Chondrocyte (in vitro differentiated cells): Measurements from ENCODE around the gene EML4. TPM values are rescaled to one million over a fixed set of nuclear protein-coding genes. Genes with fewer than 3 reads are reported as not detected.

ENCODE experiments used
- DNase-seq: peaks from one replicate; pipeline ENCODE4 v3.0.0; 2021; ENCODE audit warnings: mixed read lengths, low spot score
- H3K27ac Mint-ChIP-seq: one replicate; pipeline ENCODE4 v1.8.0; 2021; ENCODE audit warnings: mild to moderate bottlenecking, moderate library complexity, mixed read lengths; ENCODE audit not compliant: unreplicated experiment
- H3K27me3 Mint-ChIP-seq: 2 replicates; pipeline ENCODE4 v1.8.0; 2021; ENCODE audit warnings: low read depth, mixed read lengths
- H3K36me3 Mint-ChIP-seq: 2 replicates; pipeline ENCODE4 v1.8.0; 2021; ENCODE audit warnings: low read depth, mixed read lengths
- H3K4me1 Mint-ChIP-seq: 2 replicates; pipeline ENCODE4 v1.8.0; 2021; ENCODE audit warnings: low read depth, mild to moderate bottlenecking, mixed read lengths
- H3K4me3 Mint-ChIP-seq: one replicate; pipeline ENCODE4 v1.8.0; 2021; ENCODE audit warnings: mild to moderate bottlenecking, moderate library complexity, mixed read lengths; ENCODE audit not compliant: unreplicated experiment
- H3K9me3 Mint-ChIP-seq: 2 replicates; pipeline ENCODE4 v1.8.0; 2021; ENCODE audit warnings: low read depth, mixed read lengths
- CTCF ChIP-seq: fragments of 200-600 bp; sonication (generic); IDR thresholded peaks from 2 replicates; pipeline ENCODE4 v1.5.0; 2021; ENCODE audit warnings: antibody characterized with exemption, mild to moderate bottlenecking, moderate library complexity
- total RNA-seq: library from RNA; stranded (reverse); gene quantifications from 3 replicates; pipeline ENCODE4 v1.2.1, GENCODE V29; 2021

Gene EML4
- total RNA-seq, 1 donor from 2014 or later = 50.0 TPM

DNA sequence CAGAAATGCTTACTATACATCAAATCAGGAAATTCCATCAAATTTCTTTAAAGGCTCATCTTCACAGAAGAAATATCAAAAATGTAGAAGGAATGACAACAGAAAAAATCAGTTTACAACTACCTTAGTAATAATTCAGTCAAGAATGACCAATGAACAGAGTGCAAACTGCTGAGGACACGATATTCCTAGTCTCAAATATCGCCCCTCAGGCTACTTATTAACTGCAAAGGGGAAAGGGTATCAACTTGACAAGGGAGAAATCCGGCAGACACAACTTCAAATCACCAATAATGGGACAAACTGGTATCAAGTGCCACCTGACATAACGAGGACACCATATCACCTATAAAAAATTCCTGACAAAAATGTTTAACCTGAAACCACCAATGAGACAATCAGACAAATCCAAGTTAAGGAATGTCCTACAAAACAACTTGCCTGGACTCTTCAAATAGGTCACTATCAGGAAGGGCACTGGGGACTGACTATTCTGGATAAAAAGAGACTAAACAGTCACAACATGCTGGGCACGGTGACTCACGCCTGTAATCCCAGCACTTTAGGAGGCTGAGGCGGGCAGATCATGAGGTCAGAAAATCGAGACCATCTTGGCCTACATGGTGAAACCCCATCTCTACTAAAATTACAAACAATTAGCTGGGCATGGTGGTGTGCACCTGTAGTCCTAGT, 179.1 kb downstream of the EML4 start:
- no peaks in the 10 kb centered on the region for H3K27me3 Mint-ChIP-seq
- no peak for TF ChIP-seq CTCF
- peaks cover 12% of the 10 kb centered on the region for H3K36me3 Mint-ChIP-seq
- H3K9me3 Mint-ChIP-seq = no peaks in the 10 kb centered on the region
- peak overlapping the region; percentile 54 for H3K27ac Mint-ChIP-seq
- no peak overlapping the region for H3K4me3 Mint-ChIP-seq
- H3K4me1 Mint-ChIP-seq = peaks cover 34% of the 10 kb centered on the region
- DNase-seq = no peak

- Mint-ChIP-seq H3K9me3 (no peaks in the 10 kb centered on the region), H3K36me3 (peaks cover 10% of the 10 kb centered on the region), H3K4me1 (peaks cover 46% of the 10 kb centered on the region), H3K4me3 (no peak overlapping the region), H3K27me3 (no peaks in the 10 kb centered on the region), H3K27ac (no peak overlapping the region)
- no peak for DNase-seq
- no peak for TF ChIP-seq CTCF
These were observed 181.4 kb downstream of the EML4 start for GRCh38 chr2:42350434-42351063.

GRCh38 chr2:42351864-42352263, 182.7 kb downstream of the EML4 start:
- Mint-ChIP-seq H3K36me3 (peaks cover 12% of the 10 kb centered on the region), H3K4me3 (no peak overlapping the region), H3K4me1 (peaks cover 43% of the 10 kb centered on the region), H3K27ac (no peak overlapping the region), H3K9me3 (no peaks in the 10 kb centered on the region), H3K27me3 (no peaks in the 10 kb centered on the region)
- no peak for DNase-seq
- TF ChIP-seq CTCF = no peak

GRCh38 chr2:42353792-42354429, 184.8 kb downstream of the EML4 start:
- Mint-ChIP-seq H3K4me3 (no peak overlapping the region), H3K36me3 (peaks cover 8% of the 10 kb centered on the region), H3K27me3 (no peaks in the 10 kb centered on the region), H3K4me1 (peaks cover 45% of the 10 kb centered on the region), H3K9me3 (no peaks in the 10 kb centered on the region), H3K27ac (peak overlapping the region; percentile 60)
- no peak for DNase-seq
- TF ChIP-seq CTCF = no peak

GRCh38 chr2:42359304-42359964, 190.3 kb downstream of the EML4 start:
- peak overlapping the region; percentile 78 for H3K4me3 Mint-ChIP-seq
- DNase-seq = no peak
- H3K36me3 Mint-ChIP-seq = peaks cover 5% of the 10 kb centered on the region
- H3K27me3 Mint-ChIP-seq = peaks cover 2% of the 10 kb centered on the region
- H3K27ac Mint-ChIP-seq = peak overlapping the region; percentile 100
- H3K9me3 Mint-ChIP-seq = no peaks in the 10 kb centered on the region
- H3K4me1 Mint-ChIP-seq = peaks cover 55% of the 10 kb centered on the region
- no peak for TF ChIP-seq CTCF
